B cell (primary cell): Measurements from ENCODE around the gene SLC6A7.

Source experiments
- EZH2 ChIP-seq: IDR thresholded peaks from 2 replicates; pipeline ENCODE4 v1.6.1; 2012; ENCODE audit warnings: borderline replicate concordance, low read depth, mild to moderate bottlenecking, moderate library complexity, low read length; ENCODE audit not compliant: insufficient read depth, poor library complexity, severe bottlenecking
- TF ChIP-seq, protein P1 (sequence below): fragments of 200-600 bp; IDR thresholded peaks from one replicate; pipeline ENCODE4 v1.8.0; 2022; ENCODE audit warnings: antibody characterized with exemption, mild to moderate bottlenecking

DNA sequence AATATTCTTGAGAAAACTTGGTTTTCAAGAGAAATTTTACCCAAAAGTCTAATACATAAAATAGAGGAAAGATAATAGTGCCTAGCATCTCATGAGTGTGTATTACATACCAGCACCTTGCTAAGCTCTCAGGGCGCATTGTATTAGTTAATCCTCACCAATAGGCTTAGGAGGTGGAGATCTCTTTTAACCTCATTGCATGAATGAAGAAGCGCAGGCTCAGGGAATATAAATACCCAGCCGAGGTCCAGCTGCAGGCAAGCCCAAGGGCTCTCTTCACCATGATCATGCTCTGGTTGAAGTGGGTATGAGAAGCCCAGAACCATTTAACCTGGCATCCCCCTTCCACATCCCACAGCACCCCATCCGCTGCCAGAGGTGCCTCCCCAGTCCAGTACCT, 53.7 kb downstream of the SLC6A7 start:
- TF ChIP-seq, protein P1, sequence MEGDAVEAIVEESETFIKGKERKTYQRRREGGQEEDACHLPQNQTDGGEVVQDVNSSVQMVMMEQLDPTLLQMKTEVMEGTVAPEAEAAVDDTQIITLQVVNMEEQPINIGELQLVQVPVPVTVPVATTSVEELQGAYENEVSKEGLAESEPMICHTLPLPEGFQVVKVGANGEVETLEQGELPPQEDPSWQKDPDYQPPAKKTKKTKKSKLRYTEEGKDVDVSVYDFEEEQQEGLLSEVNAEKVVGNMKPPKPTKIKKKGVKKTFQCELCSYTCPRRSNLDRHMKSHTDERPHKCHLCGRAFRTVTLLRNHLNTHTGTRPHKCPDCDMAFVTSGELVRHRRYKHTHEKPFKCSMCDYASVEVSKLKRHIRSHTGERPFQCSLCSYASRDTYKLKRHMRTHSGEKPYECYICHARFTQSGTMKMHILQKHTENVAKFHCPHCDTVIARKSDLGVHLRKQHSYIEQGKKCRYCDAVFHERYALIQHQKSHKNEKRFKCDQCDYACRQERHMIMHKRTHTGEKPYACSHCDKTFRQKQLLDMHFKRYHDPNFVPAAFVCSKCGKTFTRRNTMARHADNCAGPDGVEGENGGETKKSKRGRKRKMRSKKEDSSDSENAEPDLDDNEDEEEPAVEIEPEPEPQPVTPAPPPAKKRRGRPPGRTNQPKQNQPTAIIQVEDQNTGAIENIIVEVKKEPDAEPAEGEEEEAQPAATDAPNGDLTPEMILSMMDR, result no peak
- no peak for TF ChIP-seq EZH2
